IMR-90 (cell line): ENCODE measurements around the gene TERC. TPM values are rescaled to one million over a fixed set of nuclear protein-coding genes. Genes with fewer than 3 reads are reported as not detected.

Experiments used
- ATAC-seq: fragments of 200-7000 bp; cut with Tn5 transposase; 2 replicates; pipeline ENCODE4 v1.9.1; 2020; ENCODE audit warnings: low read depth, mild to moderate bottlenecking, moderate library complexity
- BruUV-seq: library from RNA; stranded (reverse); fragments of 400-500 nt; replicated peaks from 2 replicates; lab custom pipeline; 2021; lab: Mats Ljungman, UMichigan
- CTCF ChIA-PET: fragments of 300-600 bp; formaldehyde crosslinking; extraction: SDS; loops from one replicate; lab custom pipeline; 2021; ENCODE audit warnings: antibody characterized with exemption; lab: Yijun Ruan, JAX
- POLR2A ChIA-PET: fragments of 300-600 bp; sonication (Branson Sonifier 250); formaldehyde crosslinking; loops from one replicate; lab custom pipeline; 2022; ENCODE audit warnings: antibody characterized with exemption; ENCODE audit not compliant: unreplicated experiment; lab: Charles Lee
- DNase-seq: peaks from one replicate; pipeline ENCODE4 v3.0.0; 2013
- H2AFZ ChIP-seq: replicated peaks from 2 replicates; pipeline ENCODE3; 2013; ENCODE audit warnings: low read length, mild to moderate bottlenecking; ENCODE audit not compliant: poor library complexity
- H2AK5ac ChIP-seq: 2 replicates; pipeline ENCODE4 v1.6.1; 2013; ENCODE audit warnings: low read depth, low read length, inconsistent platforms
- H2AK9ac ChIP-seq: replicated peaks from 2 replicates; pipeline ENCODE3; 2013; ENCODE audit warnings: mild to moderate bottlenecking, low read depth, low read length, moderate library complexity; ENCODE audit not compliant: poor library complexity
- H2BK120ac ChIP-seq: 2 replicates; pipeline ENCODE4 v1.6.1; 2013; ENCODE audit warnings: low read depth, low read length, inconsistent platforms
- H2BK15ac ChIP-seq: 3 replicates; pipeline ENCODE4 v1.6.1; 2013; ENCODE audit warnings: low read depth, low read length, inconsistent platforms
- H2BK20ac ChIP-seq: 2 replicates; pipeline ENCODE4 v1.6.1; 2013; ENCODE audit warnings: low read depth, mild to moderate bottlenecking, inconsistent platforms, low read length, moderate library complexity
- H2BK5ac ChIP-seq: 2 replicates; pipeline ENCODE4 v1.6.1; 2013; ENCODE audit warnings: mild to moderate bottlenecking, low read depth, low read length, inconsistent platforms; ENCODE audit not compliant: poor library complexity, severe bottlenecking
- H3K14ac ChIP-seq: replicated peaks from 2 replicates; pipeline ENCODE4 v1.6.1; 2013; ENCODE audit warnings: low read depth, low read length, inconsistent platforms
- H3K18ac ChIP-seq: 2 replicates; pipeline ENCODE4 v1.6.1; 2013; ENCODE audit warnings: low read depth, low read length, control low read depth
- H3K23ac ChIP-seq: 2 replicates; pipeline ENCODE4 v1.6.1; 2013; ENCODE audit warnings: low read depth, low read length, inconsistent platforms
- H3K27ac ChIP-seq: 2 replicates; pipeline ENCODE4 v1.5.1; 2013; ENCODE audit warnings: mild to moderate bottlenecking, control low read depth, low read length; ENCODE audit not compliant: insufficient read depth
- H3K27me3 ChIP-seq: 2 replicates; pipeline ENCODE4 v1.6.1; 2013; ENCODE audit warnings: low read length; ENCODE audit not compliant: control insufficient read depth, insufficient read depth
- H3K36me3 ChIP-seq: 2 replicates; pipeline ENCODE4 v1.6.1; 2013; ENCODE audit warnings: low read length, mixed read lengths; ENCODE audit not compliant: control insufficient read depth, insufficient read depth
- H3K4ac ChIP-seq: 2 replicates; pipeline ENCODE4 v1.6.1; 2013; ENCODE audit warnings: low read depth, low read length, inconsistent platforms
- H3K4me1 ChIP-seq: 2 replicates; pipeline ENCODE4 v1.6.1; 2013; ENCODE audit warnings: low read length, mixed read lengths; ENCODE audit not compliant: control insufficient read depth, insufficient read depth
- H3K4me2 ChIP-seq: 2 replicates; pipeline ENCODE4 v1.6.1; 2013; ENCODE audit warnings: low read depth, mild to moderate bottlenecking, control low read depth, low read length, moderate library complexity
- H3K4me3 ChIP-seq: 2 replicates; pipeline ENCODE4 v1.5.1; 2013; ENCODE audit warnings: low read depth, mild to moderate bottlenecking, control low read depth, low read length, moderate library complexity; ENCODE audit not compliant: insufficient read depth
- H3K56ac ChIP-seq: 2 replicates; pipeline ENCODE4 v1.6.1; 2013; ENCODE audit warnings: low read length, inconsistent platforms; ENCODE audit not compliant: insufficient read depth; ENCODE audit errors: extremely low read depth
- H3K79me1 ChIP-seq, 2 experiments: 2 replicates each; pipeline ENCODE4 v1.6.1; 2013; ENCODE audit warnings: low read length in 2 of 2, inconsistent platforms in 1 of 2, low read depth in 1 of 2
- H3K9ac ChIP-seq: 2 replicates; pipeline ENCODE4 v1.6.1; 2013; ENCODE audit warnings: low read depth, low read length, control low read depth
- H3K9me1 ChIP-seq: 2 replicates; pipeline ENCODE4 v1.6.1; 2013; ENCODE audit warnings: low read length, inconsistent platforms; ENCODE audit not compliant: insufficient read depth
- H3K9me3 ChIP-seq: 2 replicates; pipeline ENCODE4 v1.6.1; 2013; ENCODE audit warnings: low read length; ENCODE audit not compliant: control insufficient read depth, insufficient read depth
- H4K20me1 ChIP-seq: 2 replicates; pipeline ENCODE4 v1.6.1; 2013; ENCODE audit warnings: low read length, inconsistent platforms; ENCODE audit not compliant: insufficient read depth
- H4K5ac ChIP-seq: 2 replicates; pipeline ENCODE4 v1.6.1; 2013; ENCODE audit warnings: mild to moderate bottlenecking, low read depth, low read length, control low read depth
- H4K8ac ChIP-seq, 2 experiments: 2 replicates each; pipeline ENCODE4 v1.6.1; 2013; ENCODE audit warnings: low read depth in 2 of 2, low read length in 2 of 2, control low read depth in 1 of 2, inconsistent platforms in 1 of 2
- H4K91ac ChIP-seq: 2 replicates; pipeline ENCODE4 v1.6.1; 2013; ENCODE audit warnings: low read depth, low read length, inconsistent platforms; ENCODE audit not compliant: insufficient read depth
- BHLHE40 ChIP-seq: fragments of 150-350 bp; IDR thresholded peaks from 2 replicates; pipeline ENCODE4 v1.6.1; 2016; ENCODE audit warnings: mild to moderate bottlenecking, low read depth, low read length
- CEBPB ChIP-seq: IDR thresholded peaks from 2 replicates; pipeline ENCODE4 v1.6.1; 2012; ENCODE audit warnings: low read depth, low read length, improper control_type of control experiment
- CHD1 ChIP-seq: IDR thresholded peaks from 2 replicates; pipeline ENCODE4 v1.6.1; 2012; ENCODE audit warnings: low read depth, low read length, improper control_type of control experiment
- POLR2A ChIP-seq: IDR thresholded peaks from 2 replicates; pipeline ENCODE4 v1.6.1; 2012; ENCODE audit warnings: mild to moderate bottlenecking, low read depth, low read length
- RCOR1 ChIP-seq: IDR thresholded peaks from 2 replicates; pipeline ENCODE4 v1.6.1; 2012; ENCODE audit warnings: mild to moderate bottlenecking, low read length, improper control_type of control experiment; ENCODE audit not compliant: insufficient replicate concordance
- USF2 ChIP-seq: fragments of 150-350 bp; IDR thresholded peaks from 2 replicates; pipeline ENCODE4 v1.6.1; 2017; ENCODE audit warnings: mild to moderate bottlenecking, antibody characterized with exemption, low read length, low read depth
- WGBS, 2 experiments: methylation state at CpG; one replicate each; pipeline versions ENCODE4 v1.1.5 to v1.1.7; 2013; ENCODE audit warnings: missing lambda C conversion rate in 2 of 2; ENCODE audit not compliant: insufficient read length in 1 of 2; ENCODE audit errors: extremely low coverage in 2 of 2; 5-methylcytosine and 5-hydroxymethylcytosine counted together
- dilution Hi-C: fragments of 300-500 bp; cut with HindIII; formaldehyde crosslinking; loops from one replicate; pipeline ENCODE4 v1.14.3; 2018; ENCODE audit warnings: low sequenced_read_pairs; ENCODE audit not compliant: unreplicated experiment
- in situ Hi-C: fragments of 300-500 bp; cut with MboI; formaldehyde crosslinking; loops from 3 replicates; pipeline ENCODE4 v1.14.3; 2019; ENCODE audit warnings: low sequenced_read_pairs, inconsistent platforms, mixed read lengths
- intact Hi-C: fragments of 100-400 bp; cut with micrococcal nuclease; formaldehyde crosslinking; loops from 2 replicates; pipeline ENCODE4 v1.10.0; 2022
- polyA plus RNA-seq, 3 experiments: library from polyadenylated mRNA; depleted of rRNA; stranded (reverse); fragments of >200 nt; gene quantifications; 2 replicates each; pipeline ENCODE4 v1.2.3, GENCODE V29; 2012; ENCODE audit warnings: low replicate concordance in 1 of 3
- total RNA-seq: library from RNA; depleted of rRNA; stranded (reverse); fragments of >200 nt; gene quantifications from 2 replicates; pipeline ENCODE4 v1.2.3, GENCODE V29; 2012

Gene TERC
- total and polyA plus RNA-seq, 2 of the 4 experiments (the other 2 are of a cell fraction) = 57.0 TPM; not detected in 1

- POLR2A ChIA-PET = no interaction called here
- WGBS, 2 experiments = no CpG with 5 or more reads among the region's 4 CpGs
- Histone ChIP-seq H3K4me1 (peaks cover 7% of the 10 kb centered on the region; the same call in 1 of the 2 replicates), H3K9ac (no peak overlapping the region), H4K91ac (no peak overlapping the region), H3K9me1 (no peaks in the 10 kb centered on the region), H2BK5ac (peak overlapping the region; percentile 62), H3K27me3 (no peaks in the 10 kb centered on the region), H2BK20ac (no peak overlapping the region), H3K56ac (no peak overlapping the region), H4K5ac (no peak overlapping the region), H3K9me3 (peaks cover 3% of the 10 kb centered on the region; the same call in 1 of the 2 replicates), H4K8ac (no peak overlapping the region), H3K4me3 (no peak overlapping the region), H4K20me1 (no peaks in the 10 kb centered on the region), H2AFZ (no peak overlapping the region), H3K27ac (no peak overlapping the region), H2AK9ac (no peak overlapping the region), H3K4ac (no peak overlapping the region), H3K23ac (no peak overlapping the region), H3K79me1 (no peaks in the 10 kb centered on the region), H3K36me3 (no peaks in the 10 kb centered on the region), H2BK120ac (0 out of 2 replicates have a peak overlapping the region, but pooled peaks have one; percentile 8), H3K4me2 (no peak overlapping the region), H2AK5ac (no peak overlapping the region), H3K18ac (no peak overlapping the region; the same call in 1 of the 2 replicates), H2BK15ac (no peak overlapping the region; the same call in 2 of the 3 replicates), H3K14ac (no peak overlapping the region)
- intact Hi-C loops = no loop called here
- no peak for TF ChIP-seq RCOR1
- no peak for TF ChIP-seq CEBPB
- peak; percentile 10; the same call in 1 of the 2 replicates for TF ChIP-seq USF2
- TF ChIP-seq POLR2A = no peak
- TF ChIP-seq BHLHE40 = no peak
- no peak for TF ChIP-seq CHD1
- ATAC-seq (no peak), DNase-seq (peak; percentile 53)
- dilution Hi-C loops = no loop called here
- in situ Hi-C loops = loop anchor here (25.0 kb wide), 1 partner anchor 1673 kb away; the partner anchor contains the start of gene GOLIM4
- BruUV-seq = no TSS peak
- CTCF ChIA-PET = no interaction called here
These were observed 4.4 kb downstream of the TERC start for GRCh38 chr3:169760479-169760878.
